K562 (cell line): ENCODE measurements around the gene CMTM1. TPM values are rescaled to one million over a fixed set of nuclear protein-coding genes. Genes with fewer than 3 reads are reported as not detected.

Experiments used
- BRF1 ChIP-seq: IDR thresholded peaks from 3 replicates; pipeline ENCODE4 v1.6.1; 2011; ENCODE audit warnings: borderline replicate concordance, mild to moderate bottlenecking; ENCODE audit not compliant: insufficient read length; ENCODE audit errors: extremely low read depth
- CBFB ChIP-seq: sonication (generic); formaldehyde crosslinking; IDR thresholded peaks from 2 replicates; pipeline ENCODE4 v1.4.0; 2020; ENCODE audit warnings: mild to moderate bottlenecking, missing genetic modification reagents
- CLOCK ChIP-seq: fragments of 250-450 bp; sonication (Bioruptor Pico); IDR thresholded peaks from 2 replicates; pipeline ENCODE4 v1.4.0; 2020; ENCODE audit warnings: mild to moderate bottlenecking, moderate library complexity, borderline replicate concordance
- FOXP4 ChIP-seq: sonication (generic); formaldehyde crosslinking; IDR thresholded peaks from 2 replicates; pipeline ENCODE4 v1.8.0; 2022; ENCODE audit warnings: mild to moderate bottlenecking, missing genetic modification reagents, borderline replicate concordance
- KLF6 ChIP-seq: fragments of 250-450 bp; sonication (Bioruptor Pico); IDR thresholded peaks from 2 replicates; pipeline ENCODE4 v1.4.0; 2020; ENCODE audit warnings: mild to moderate bottlenecking, moderate library complexity, borderline replicate concordance
- TEAD4 ChIP-seq, 2 experiments: sonication (generic) in 1 of 2; formaldehyde crosslinking in 1 of 2; IDR thresholded peaks; 2 replicates each; pipeline versions ENCODE4 v1.6.1 to v1.8.0; 2012 to 2022; ENCODE audit warnings: borderline replicate concordance in 1 of 2, inconsistent platforms in 1 of 2, low read length in 1 of 2, mild to moderate bottlenecking in 1 of 2, missing genetic modification reagents in 1 of 2
- ZBTB34 ChIP-seq: fragments of 250-450 bp; sonication (Bioruptor Pico); IDR thresholded peaks from 2 replicates; pipeline ENCODE4 v1.8.0; 2021; ENCODE audit warnings: mild to moderate bottlenecking, moderate library complexity
- ZC3H4 ChIP-seq: sonication (generic); formaldehyde crosslinking; IDR thresholded peaks from 2 replicates; pipeline ENCODE4 v1.9.0; 2021; ENCODE audit warnings: missing genetic modification reagents, borderline replicate concordance
- ZEB2 ChIP-seq: fragments of 450-650 bp; IDR thresholded peaks from 2 replicates; pipeline ENCODE4 v1.6.1; 2016
- ZNF3 ChIP-seq: fragments of 250-450 bp; sonication (Bioruptor Pico); IDR thresholded peaks from 2 replicates; pipeline ENCODE4 v1.5.0; 2021; ENCODE audit warnings: mild to moderate bottlenecking, moderate library complexity
- ZNF584 ChIP-seq: fragments of 200-800 bp; sonication (Bioruptor generic); IDR thresholded peaks from 2 replicates; pipeline ENCODE4 v1.6.1; 2016; ENCODE audit warnings: low read depth, mild to moderate bottlenecking, missing genetic modification characterization, missing compliant biosample characterization
- ZNF668 ChIP-seq: fragments of 250-450 bp; sonication (Bioruptor Pico); IDR thresholded peaks from 2 replicates; pipeline ENCODE4 v1.8.0; 2022; ENCODE audit warnings: mild to moderate bottlenecking, inconsistent platforms
- polyA plus RNA-seq, 8 experiments: library from polyadenylated mRNA; depleted of rRNA in 4 of 8; stranded (reverse) in 5 of 8; unstranded in 3 of 8; fragments of >200 nt; fragmentation: Nextera tagmentation in 2 of 8; fragmentation: Illumina TruSeq in 1 of 8; extraction: Ambion mirVana in 2 of 8; extraction: Trizol in 1 of 8; gene quantifications; 2 replicates each; pipeline versions ENCODE4 v1.2.1 to v1.2.3, GENCODE V29; 2011 to 2014; ENCODE audit warnings: inconsistent platforms in 1 of 8, missing spikeins in 1 of 8
- total RNA-seq, 7 experiments: library from RNA; depleted of rRNA in 6 of 7; stranded (reverse); fragments of >200 nt in 6 of 7; fragmentation: Illumina TruSeq in 2 of 7; extraction: Trizol in 2 of 7; gene quantifications; 2 replicates each; pipeline versions ENCODE4 v1.2.1 to v1.2.3, GENCODE V29; 2011 to 2021; ENCODE audit warnings: low replicate concordance in 1 of 7

Gene CMTM1
- total and polyA plus RNA-seq, 9 of the 15 experiments (the other 6 are each of a cell fraction or from before 2014, with no cell fraction given) = 0.25 to 2.6 (median 1.1) TPM; not detected in 2

- TF ChIP-seq BRF1 (no peak), ZNF3 (no peak), ZNF584 (CRISPR knock-in tag) (no peak), ZC3H4 (CRISPR knock-in tag) (no peak), FOXP4 (CRISPR knock-in tag) (no peak), ZNF668 (CRISPR knock-in tag) (no peak), CLOCK (CRISPR knock-in tag) (no peak), TEAD4 (IDR thresholded peaks at IDR 0.05; ENCODE audit: low read length) (no peak), TEAD4 (CRISPR knock-in tag; IDR thresholded peaks at IDR 0.05; ENCODE audit: borderline replicate concordance) (no peak), ZBTB34 (CRISPR knock-in tag) (0 out of 2 replicates have a peak, but pooled peaks have one; percentile 39), CBFB (CRISPR knock-in tag) (no peak), ZEB2 (no peak), KLF6 (CRISPR knock-in tag) (no peak)
Observed at GRCh38 chr16:66525396-66526180, 40.7 kb upstream of the CMTM1 start (continued).
